ENCODE measurements around the gene ELAVL2.

Gene ELAVL2

GRCh38 chr9:23784962-23785361, 41.1 kb downstream of the ELAVL2 start:
- no peak overlapping the region for H3K4me3 ChIP-seq (replicated peaks; ENCODE audit: low read depth, low read length)
- TF ChIP-seq CTCF (IDR thresholded peaks at IDR 0.05; ENCODE audit: low read depth, low read length, missing control alignments): no peak
- no peak for DNase-seq (ENCODE audit: extremely low read depth, low read depth)

- TF ChIP-seq CTCF (IDR thresholded peaks at IDR 0.05; ENCODE audit: low read depth, low read length, missing control alignments): no peak
- no peak overlapping the region for H3K4me3 ChIP-seq (replicated peaks; ENCODE audit: low read depth, low read length)
- DNase-seq (ENCODE audit: extremely low read depth, low read depth): no peak
Observed at GRCh38 chr9:23783509-23783908, 42.5 kb downstream of the ELAVL2 start.

- H3K4me3 ChIP-seq (replicated peaks; ENCODE audit: low read depth, low read length): no peak overlapping the region
- no peak for TF ChIP-seq CTCF (IDR thresholded peaks at IDR 0.05; ENCODE audit: low read depth, low read length, missing control alignments)
- DNase-seq (ENCODE audit: extremely low read depth, low read depth): no peak
Observed at GRCh38 chr9:23779220-23779619, 46.8 kb downstream of the ELAVL2 start.

GRCh38 chr9:23777328-23777727, 48.7 kb downstream of the ELAVL2 start:
- H3K4me3 ChIP-seq (replicated peaks; ENCODE audit: low read depth, low read length): no peak overlapping the region
- DNase-seq (ENCODE audit: extremely low read depth, low read depth): no peak
- TF ChIP-seq CTCF (IDR thresholded peaks at IDR 0.05; ENCODE audit: low read depth, low read length, missing control alignments): no peak

- no peak for DNase-seq (ENCODE audit: extremely low read depth, low read depth)
- TF ChIP-seq CTCF (IDR thresholded peaks at IDR 0.05; ENCODE audit: low read depth, low read length, missing control alignments): no peak
- H3K4me3 ChIP-seq (replicated peaks; ENCODE audit: low read depth, low read length): no peak overlapping the region
Observed at GRCh38 chr9:23775549-23775948, 50.5 kb downstream of the ELAVL2 start.

- H3K4me3 ChIP-seq (replicated peaks; ENCODE audit: low read depth, low read length): no peak overlapping the region
- no peak for DNase-seq (ENCODE audit: extremely low read depth, low read depth)
- no peak for TF ChIP-seq CTCF (IDR thresholded peaks at IDR 0.05; ENCODE audit: low read depth, low read length, missing control alignments)
Observed at GRCh38 chr9:23774266-23774665, 51.8 kb downstream of the ELAVL2 start.

GRCh38 chr9:23772385-23772783, 53.7 kb downstream of the ELAVL2 start:
- no peak overlapping the region for H3K4me3 ChIP-seq (replicated peaks; ENCODE audit: low read depth, low read length)
- DNase-seq (ENCODE audit: extremely low read depth, low read depth): no peak
- TF ChIP-seq CTCF (IDR thresholded peaks at IDR 0.05; ENCODE audit: low read depth, low read length, missing control alignments): no peak
